Measurements from ENCODE around the gene TMEM30A.

DNA sequence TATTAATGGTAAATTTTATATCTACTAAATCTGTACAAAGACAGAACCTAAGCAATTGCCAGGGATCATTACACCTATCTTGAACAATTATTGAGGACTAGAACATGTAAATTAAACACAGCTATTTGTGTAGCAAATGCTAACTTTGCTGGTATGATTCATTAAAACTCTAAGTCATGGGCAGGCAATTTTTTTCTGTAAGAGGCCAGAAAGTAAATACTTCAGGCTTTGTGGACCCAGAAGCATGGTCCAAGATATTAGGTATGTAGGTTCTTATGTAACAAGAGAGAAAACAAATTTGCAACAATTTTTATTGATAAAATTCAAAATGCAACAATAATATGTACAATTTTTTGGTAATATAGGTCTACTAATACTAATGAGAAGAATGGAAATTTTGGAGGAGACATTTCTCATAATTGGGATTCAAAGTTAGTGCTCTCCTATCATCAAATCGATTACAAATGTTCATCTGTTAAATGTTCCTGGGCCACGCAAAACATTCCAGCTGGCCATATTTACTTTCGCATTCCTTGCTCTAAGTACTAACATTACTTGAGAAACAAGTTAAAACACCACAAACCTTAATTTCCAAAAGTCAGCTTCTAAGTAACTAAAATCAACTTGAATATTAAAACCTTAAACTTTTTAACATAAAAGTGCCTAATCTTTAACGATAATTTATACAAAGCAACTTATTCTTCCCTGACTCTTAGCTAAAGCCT lies 4.3 kb downstream of the TMEM30A start:
- no peak for TF ChIP-seq POLR2A (IDR thresholded peaks at IDR 0.05)
- no peak for TF ChIP-seq CTCF (IDR thresholded peaks at IDR 0.05)

Measured in lower leg skin (tissue), 3 donors.